Activated naive CD4-positive, alpha-beta T cell treated with anti-CD3 and anti-CD28 coated beads, Interleukin-2, amount 10 ng/mL, durations not matched to agents 5 hours and 36 hours (primary cell): ENCODE data around the gene DNAH5. TPM values are rescaled to one million over a fixed set of nuclear protein-coding genes. Genes with fewer than 3 reads are reported as not detected.

Experiments
- total RNA-seq, 2 experiments: library from RNA; stranded (reverse); gene quantifications; one replicate each; pipeline ENCODE4 v1.2.3, GENCODE V29; 2021

Gene DNAH5, protein sequence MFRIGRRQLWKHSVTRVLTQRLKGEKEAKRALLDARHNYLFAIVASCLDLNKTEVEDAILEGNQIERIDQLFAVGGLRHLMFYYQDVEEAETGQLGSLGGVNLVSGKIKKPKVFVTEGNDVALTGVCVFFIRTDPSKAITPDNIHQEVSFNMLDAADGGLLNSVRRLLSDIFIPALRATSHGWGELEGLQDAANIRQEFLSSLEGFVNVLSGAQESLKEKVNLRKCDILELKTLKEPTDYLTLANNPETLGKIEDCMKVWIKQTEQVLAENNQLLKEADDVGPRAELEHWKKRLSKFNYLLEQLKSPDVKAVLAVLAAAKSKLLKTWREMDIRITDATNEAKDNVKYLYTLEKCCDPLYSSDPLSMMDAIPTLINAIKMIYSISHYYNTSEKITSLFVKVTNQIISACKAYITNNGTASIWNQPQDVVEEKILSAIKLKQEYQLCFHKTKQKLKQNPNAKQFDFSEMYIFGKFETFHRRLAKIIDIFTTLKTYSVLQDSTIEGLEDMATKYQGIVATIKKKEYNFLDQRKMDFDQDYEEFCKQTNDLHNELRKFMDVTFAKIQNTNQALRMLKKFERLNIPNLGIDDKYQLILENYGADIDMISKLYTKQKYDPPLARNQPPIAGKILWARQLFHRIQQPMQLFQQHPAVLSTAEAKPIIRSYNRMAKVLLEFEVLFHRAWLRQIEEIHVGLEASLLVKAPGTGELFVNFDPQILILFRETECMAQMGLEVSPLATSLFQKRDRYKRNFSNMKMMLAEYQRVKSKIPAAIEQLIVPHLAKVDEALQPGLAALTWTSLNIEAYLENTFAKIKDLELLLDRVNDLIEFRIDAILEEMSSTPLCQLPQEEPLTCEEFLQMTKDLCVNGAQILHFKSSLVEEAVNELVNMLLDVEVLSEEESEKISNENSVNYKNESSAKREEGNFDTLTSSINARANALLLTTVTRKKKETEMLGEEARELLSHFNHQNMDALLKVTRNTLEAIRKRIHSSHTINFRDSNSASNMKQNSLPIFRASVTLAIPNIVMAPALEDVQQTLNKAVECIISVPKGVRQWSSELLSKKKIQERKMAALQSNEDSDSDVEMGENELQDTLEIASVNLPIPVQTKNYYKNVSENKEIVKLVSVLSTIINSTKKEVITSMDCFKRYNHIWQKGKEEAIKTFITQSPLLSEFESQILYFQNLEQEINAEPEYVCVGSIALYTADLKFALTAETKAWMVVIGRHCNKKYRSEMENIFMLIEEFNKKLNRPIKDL (N-terminal part only)
- not detected for total RNA-seq

DNA sequence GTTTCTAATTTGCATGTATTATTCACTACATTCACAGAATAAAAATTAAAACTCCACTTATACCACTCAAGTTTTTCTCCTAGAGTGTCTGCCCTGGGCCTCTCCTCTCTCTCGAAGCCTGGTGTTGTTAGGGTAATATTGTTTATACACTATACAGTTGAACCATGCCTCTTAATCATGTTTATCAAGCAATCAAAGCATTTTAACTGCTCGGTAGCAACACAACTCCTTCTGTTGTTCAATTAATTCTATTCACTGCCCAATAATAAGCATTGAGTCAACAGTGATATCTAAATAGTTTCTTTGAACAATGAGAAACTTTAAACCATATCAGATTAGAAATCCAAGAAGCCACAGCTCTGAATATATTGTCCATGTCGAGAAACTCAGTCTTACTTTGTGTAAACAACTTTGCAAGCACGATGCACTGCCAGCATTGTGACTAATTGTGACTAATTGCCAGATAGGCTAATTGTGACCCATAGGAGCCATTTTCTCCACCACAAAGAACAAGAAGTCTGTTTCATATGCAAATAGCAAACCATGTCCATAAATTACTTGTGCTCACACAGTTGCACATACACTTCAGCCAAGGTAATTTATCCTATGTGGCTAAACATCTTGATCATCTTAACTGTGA is at the start of gene DNAH5:
Gene DNAH5 (minus strand): TSS at position 129 of the 640 bp plus-strand sequence. CDS start 250 bp downstream, outside the sequence.

Other genes with a start within 250 kb of the DNAH5 start
- 1 to 10 TPM; 4.3 to 5.8 TPM for gene TRIO, start 198.7 kb upstream of the DNAH5 start, total RNA-seq